Activated T-cell treated with anti-CD3 and anti-CD28 coated beads, Interleukin-2, amount 50 U/mL, for 4 hours (primary cell): ENCODE data around the gene APBA2. TPM values are rescaled to one million over a fixed set of nuclear protein-coding genes. Genes with fewer than 3 reads are reported as not detected.
A peak's percentile ranks its signal among the peaks of the same experiment; 100 is the strongest.

Experiments used
- ATAC-seq, 2 donors: fragments of 200-7000 bp; cut with Tn5 transposase; one replicate each; pipeline ENCODE4 v1.10.0; 2021
- DNase-seq: peaks from one replicate; pipeline ENCODE4 v3.0.0-alpha.2; 2020
- H3K27me3 Mint-ChIP-seq: one replicate; pipeline ENCODE4 v1.8.0; 2021; ENCODE audit warnings: low read depth, mixed read lengths
- H3K36me3 Mint-ChIP-seq: one replicate; pipeline ENCODE4 v1.8.0; 2022; ENCODE audit warnings: mixed read lengths; ENCODE audit not compliant: insufficient read depth
- H3K4me1 Mint-ChIP-seq: one replicate; pipeline ENCODE4 v1.8.0; 2021; ENCODE audit warnings: low read depth, mixed read lengths
- H3K4me3 Mint-ChIP-seq: one replicate; pipeline ENCODE4 v1.8.0; 2021; ENCODE audit warnings: mild to moderate bottlenecking, moderate library complexity, mixed read lengths
- H3K9me3 Mint-ChIP-seq: one replicate; pipeline ENCODE4 v1.8.0; 2021; ENCODE audit warnings: mixed read lengths
- total RNA-seq, 3 donors: library from RNA; stranded (reverse); gene quantifications; one replicate each; pipeline ENCODE4 v1.2.1, GENCODE V29; 2021

The APBA2 gene
- total RNA-seq, 3 donors from 2014 or later, result 11.0 to 14.7 (median 14.5) TPM

DNA sequence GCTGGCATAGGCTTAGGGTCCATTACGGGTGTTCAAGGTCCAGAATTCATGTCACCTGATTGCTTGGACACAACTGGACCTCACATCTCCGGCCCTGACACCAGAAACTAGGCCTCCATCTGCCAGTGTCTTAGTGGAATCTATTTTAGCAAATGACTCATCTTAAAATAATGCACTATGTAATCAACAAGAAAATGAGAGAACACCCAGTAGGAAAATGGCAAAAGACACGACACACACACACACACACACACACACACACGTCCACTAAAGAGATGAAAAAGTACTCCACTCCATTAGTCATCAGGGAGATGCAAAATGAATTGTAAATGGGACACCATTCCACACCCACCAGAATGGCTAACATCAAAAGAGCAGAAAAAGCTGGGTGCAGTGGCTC is 11.2 kb downstream of the APBA2 start:
- H3K36me3 Mint-ChIP-seq, result no peaks in the 10 kb centered on the region
- no peaks in the 10 kb centered on the region for H3K9me3 Mint-ChIP-seq
- DNase-seq (no peak), ATAC-seq (no peak)
- H3K4me1 Mint-ChIP-seq, result peaks cover 47% of the 10 kb centered on the region
- no peak overlapping the region for H3K4me3 Mint-ChIP-seq
- H3K27me3 Mint-ChIP-seq, result no peaks in the 10 kb centered on the region

DNA sequence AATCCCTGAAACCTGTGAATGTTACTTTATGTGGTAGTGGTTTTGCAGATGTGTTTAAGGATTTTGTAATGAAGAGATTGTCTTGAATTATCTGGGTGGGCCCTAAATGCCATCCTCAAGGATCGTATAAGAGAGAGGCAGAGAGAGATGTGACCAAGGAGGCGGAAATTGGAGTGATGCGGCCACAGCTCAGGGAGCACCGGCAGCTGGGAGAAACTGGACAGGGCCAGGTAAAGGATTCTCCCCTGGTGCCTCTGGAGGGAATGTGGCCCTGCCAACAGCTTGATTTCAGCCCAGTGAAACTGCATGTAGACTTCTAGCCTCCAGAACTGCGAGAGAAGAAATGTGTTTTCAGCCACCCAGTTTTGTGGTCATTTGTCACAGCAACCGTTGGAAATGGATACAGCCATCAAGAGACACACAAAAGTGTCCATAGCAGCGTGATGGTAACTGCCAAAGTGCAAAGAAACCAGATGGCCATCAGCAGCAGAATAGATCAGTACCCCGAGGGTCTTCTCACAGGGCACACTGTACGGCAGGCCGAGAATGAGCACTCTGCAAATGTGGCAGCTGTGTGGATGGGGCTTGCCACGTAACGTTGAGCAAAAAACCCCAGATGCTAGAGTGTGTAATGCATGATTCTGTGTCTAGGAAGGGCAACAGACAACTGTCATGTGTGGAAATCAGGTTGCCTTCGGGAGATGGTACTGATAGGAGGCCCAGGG is 12.2 kb downstream of the APBA2 start:
- ATAC-seq, result no peak
- Mint-ChIP-seq H3K9me3 (no peaks in the 10 kb centered on the region), H3K4me3 (no peak overlapping the region), H3K27me3 (no peaks in the 10 kb centered on the region), H3K4me1 (peaks cover 45% of the 10 kb centered on the region), H3K36me3 (no peaks in the 10 kb centered on the region)
- no peak for DNase-seq

DNA sequence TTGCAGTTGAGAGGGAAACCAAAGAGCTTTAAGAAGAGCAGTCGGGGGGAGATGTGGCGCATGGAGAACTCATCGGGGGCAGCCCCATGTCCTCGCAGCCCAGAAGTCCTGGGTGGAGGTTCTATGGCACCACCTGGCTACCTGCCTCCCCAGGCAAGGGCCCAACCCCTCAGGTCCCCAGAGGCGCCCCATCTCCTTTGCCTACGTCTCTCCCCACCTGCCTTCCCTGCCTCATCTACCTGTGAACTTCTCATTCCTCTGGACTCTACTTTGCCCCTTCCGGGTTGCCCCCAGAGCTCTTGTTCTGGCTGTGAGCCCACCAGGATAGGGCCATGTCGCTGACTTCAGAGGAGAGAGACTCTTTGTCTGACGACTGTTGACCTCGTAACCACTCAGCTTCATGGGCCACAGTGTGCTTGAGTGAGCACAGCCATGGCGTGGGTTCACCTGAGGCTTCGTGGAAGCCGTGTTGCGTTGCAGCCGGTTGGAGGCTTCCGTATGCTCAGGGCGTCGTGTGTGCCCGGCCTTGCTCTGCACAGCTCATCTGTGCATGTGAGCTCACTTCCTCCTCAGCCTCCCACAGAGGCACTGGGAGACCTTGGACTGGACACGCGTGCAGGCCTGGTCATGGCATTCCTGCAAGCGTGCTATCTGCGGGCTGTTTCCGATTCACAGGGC is 13.4 kb downstream of the APBA2 start:
- H3K9me3 Mint-ChIP-seq, result no peaks in the 10 kb centered on the region
- no peaks in the 10 kb centered on the region for H3K36me3 Mint-ChIP-seq
- H3K27me3 Mint-ChIP-seq, result no peaks in the 10 kb centered on the region
- ATAC-seq (no peak), DNase-seq (no peak)
- H3K4me1 Mint-ChIP-seq, result peaks cover 48% of the 10 kb centered on the region
- H3K4me3 Mint-ChIP-seq, result no peak overlapping the region

DNA sequence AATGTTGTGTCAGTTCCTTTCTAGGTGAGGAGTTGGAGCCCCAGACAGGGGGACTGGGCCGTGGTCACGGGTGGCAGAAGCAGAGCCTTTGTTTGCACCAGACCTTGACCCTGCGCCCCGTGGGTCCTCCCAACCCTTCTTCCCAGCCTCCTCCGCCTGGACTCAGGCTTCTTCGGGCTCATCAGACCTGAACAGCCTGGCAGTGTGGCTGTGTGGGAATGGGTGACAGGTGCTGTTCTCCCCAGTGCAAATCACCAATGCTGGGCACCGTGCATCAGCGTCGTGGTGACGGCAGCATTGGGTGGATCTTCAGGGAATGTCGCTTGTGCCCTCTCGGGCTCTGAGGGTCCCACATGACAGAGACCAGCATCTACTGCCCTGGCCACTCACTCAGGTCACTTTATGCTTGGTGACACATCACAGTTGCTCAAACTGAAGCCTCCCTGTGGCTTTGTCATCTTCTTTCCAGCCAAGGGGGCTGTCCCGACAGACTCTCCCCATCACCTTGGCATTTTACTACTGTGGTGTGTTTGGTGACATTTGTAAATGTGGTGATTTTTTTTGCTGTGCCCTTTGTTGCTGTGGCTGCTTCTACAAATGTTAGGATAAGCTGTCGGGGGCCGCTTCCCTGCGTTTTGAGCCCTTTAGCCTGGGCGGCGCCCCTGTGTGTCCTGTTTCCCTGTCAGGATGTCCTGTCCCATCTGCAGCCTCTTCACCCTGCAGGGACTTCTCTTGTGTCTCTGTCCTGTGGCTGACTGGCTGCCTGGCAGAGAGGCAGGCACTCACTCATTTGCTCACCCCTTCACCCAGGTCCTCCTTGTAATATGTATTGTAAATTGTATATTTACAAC is 14.5 kb downstream of the APBA2 start:
- H3K27me3 Mint-ChIP-seq, result no peaks in the 10 kb centered on the region
- DNase-seq (no peak), ATAC-seq (peak; percentile 44 to 57)
- H3K4me1 Mint-ChIP-seq, result peaks cover 51% of the 10 kb centered on the region
- H3K4me3 Mint-ChIP-seq, result no peak overlapping the region
- no peaks in the 10 kb centered on the region for H3K9me3 Mint-ChIP-seq
- H3K36me3 Mint-ChIP-seq, result no peaks in the 10 kb centered on the region

DNA sequence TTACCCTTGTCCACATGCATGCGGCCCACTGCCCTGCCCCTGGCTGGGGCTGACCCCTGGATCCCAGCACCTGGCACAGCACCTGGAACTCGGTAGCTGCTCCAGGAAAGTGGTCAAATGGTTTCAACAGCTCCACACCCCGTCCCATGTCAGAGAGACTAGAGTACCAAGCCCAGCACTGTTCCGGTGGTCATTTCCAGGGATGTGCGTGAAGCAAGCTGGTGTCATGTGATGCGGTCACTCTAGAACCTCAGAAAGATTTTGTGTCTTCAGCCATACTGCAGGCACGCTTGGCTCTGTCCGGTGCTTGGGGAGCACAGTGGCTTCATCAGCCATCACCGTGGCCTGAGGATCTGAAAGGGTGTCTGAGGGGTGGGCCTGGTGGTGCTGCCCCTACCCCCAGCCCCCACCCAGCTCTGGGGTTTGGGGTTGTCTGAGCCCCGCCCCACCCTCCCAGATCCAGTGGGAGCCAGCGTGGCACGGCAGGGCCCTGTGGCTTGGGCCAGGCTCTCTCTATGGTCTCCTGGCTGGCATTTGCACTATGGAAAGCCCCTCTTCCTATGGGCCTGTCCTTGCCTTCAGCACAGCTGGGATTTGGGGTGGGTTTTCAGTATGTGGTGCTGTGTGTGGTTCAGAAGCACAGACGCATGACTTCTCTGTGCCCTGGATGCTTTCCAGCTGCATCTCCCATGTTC is 15.3 kb downstream of the APBA2 start:
- no peaks in the 10 kb centered on the region for H3K27me3 Mint-ChIP-seq
- DNase-seq, result no peak
- H3K4me1 Mint-ChIP-seq, result peaks cover 51% of the 10 kb centered on the region
- no peaks in the 10 kb centered on the region for H3K9me3 Mint-ChIP-seq
- ATAC-seq, result no peak
- H3K4me3 Mint-ChIP-seq, result no peak overlapping the region
- H3K36me3 Mint-ChIP-seq, result no peaks in the 10 kb centered on the region

DNA sequence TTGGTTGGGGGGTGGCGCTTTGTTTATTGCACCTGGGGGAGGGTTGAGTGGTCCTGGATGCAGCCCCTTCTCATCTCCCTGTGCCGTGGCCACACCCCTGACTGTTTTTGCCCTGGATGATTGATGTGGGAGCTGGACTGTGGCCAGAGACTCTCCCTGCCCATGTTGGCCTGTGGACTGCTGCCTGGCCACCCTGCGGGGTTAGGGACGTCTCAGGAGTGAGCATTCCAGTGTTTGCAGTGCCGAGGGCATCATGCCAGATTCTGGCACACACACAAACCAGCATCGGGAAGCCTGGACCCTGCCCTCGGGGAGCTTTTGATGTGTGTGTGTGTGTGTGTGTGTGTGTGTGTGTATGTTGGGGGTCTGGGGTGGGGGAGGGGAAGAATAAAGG is 15.8 kb downstream of the APBA2 start:
- H3K4me1 Mint-ChIP-seq, result peaks cover 53% of the 10 kb centered on the region
- no peaks in the 10 kb centered on the region for H3K9me3 Mint-ChIP-seq
- no peak overlapping the region for H3K4me3 Mint-ChIP-seq
- ATAC-seq (no peak), DNase-seq (no peak)
- no peaks in the 10 kb centered on the region for H3K36me3 Mint-ChIP-seq
- H3K27me3 Mint-ChIP-seq, result no peaks in the 10 kb centered on the region

DNA sequence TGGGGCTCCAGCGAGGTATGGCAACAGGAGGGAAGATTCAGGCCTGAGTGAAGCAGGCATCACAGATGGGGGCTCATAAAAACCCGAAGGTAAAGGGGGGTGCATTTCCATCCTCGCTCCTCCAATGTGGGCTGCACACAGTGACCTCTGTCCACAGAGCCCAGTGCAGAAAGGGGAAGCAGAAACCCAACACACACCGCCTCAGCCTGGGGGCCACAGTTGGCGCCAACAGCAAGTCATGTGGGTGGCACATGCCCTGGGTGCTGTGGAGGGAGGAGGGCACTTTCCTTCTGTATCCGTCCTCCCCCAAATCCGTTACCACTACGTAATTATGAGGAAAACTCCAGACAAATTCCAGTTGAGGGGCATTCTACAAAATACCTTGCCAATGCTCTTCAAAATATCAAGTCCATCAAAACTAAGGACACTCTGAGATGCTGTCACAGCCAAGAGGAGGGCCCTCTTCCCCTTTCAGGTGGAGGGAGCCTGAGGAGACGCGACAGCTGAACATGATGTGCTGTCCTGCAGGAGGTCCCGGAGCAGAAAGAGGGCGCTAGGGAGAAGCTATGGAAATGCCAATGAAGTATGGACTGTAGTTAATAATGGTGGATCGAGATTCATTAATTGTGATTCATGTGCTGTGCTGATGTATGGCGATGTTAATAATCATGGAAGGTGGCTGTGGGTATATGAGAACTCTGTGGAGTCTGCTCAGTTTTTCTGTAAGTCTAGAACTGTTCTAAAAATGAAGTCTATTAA is 16.4 kb downstream of the APBA2 start:
- H3K36me3 Mint-ChIP-seq, result no peaks in the 10 kb centered on the region
- H3K9me3 Mint-ChIP-seq, result no peaks in the 10 kb centered on the region
- DNase-seq (no peak), ATAC-seq (no peak)
- H3K4me1 Mint-ChIP-seq, result peaks cover 52% of the 10 kb centered on the region
- no peaks in the 10 kb centered on the region for H3K27me3 Mint-ChIP-seq
- H3K4me3 Mint-ChIP-seq, result no peak overlapping the region

DNA sequence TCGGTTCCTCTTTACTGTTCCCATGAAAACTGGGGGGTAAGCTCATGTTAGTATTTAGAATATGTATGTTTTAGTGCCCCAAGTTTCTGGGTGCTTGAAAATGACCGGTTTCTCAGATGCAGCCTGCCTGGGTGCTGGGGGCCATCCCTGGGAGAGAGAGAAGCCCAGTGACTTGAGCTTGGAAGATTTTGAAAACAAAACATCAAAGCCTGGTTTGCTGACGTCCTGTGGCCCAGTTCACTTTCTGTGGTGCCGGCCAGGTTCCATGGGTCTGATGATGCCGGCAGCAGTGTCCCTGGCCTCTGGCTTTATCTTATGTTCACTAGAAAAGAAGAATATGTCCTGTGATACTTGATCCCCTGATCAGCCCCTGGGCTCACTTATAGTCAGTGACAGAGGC is 17.1 kb downstream of the APBA2 start:
- Mint-ChIP-seq H3K36me3 (no peaks in the 10 kb centered on the region), H3K4me1 (peaks cover 55% of the 10 kb centered on the region), H3K9me3 (no peaks in the 10 kb centered on the region), H3K4me3 (no peak overlapping the region), H3K27me3 (no peaks in the 10 kb centered on the region)
- DNase-seq (no peak), ATAC-seq (no peak)

DNA sequence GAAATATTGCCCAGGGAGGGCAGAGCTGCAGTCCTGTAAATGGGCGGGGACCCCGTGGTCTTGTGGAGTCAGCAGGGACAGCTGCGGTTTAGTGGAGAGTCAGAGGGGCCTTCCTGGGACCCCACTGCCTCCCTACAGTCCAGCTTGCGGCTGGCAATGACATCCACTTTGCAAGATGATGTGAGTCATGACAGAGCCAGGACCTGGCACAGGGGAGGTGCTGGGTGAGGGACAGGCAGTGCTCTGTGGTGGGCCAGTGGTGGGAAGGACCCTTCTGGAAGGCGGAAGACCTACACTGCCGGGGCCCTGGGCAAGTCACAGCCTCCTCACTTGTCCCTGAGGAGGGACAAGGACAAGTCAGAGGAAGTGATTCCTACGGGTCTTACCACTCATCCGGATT is 17.8 kb downstream of the APBA2 start:
- peaks cover 53% of the 10 kb centered on the region for H3K4me1 Mint-ChIP-seq
- no peak overlapping the region for H3K4me3 Mint-ChIP-seq
- DNase-seq (no peak), ATAC-seq (no peak)
- no peaks in the 10 kb centered on the region for H3K36me3 Mint-ChIP-seq
- no peaks in the 10 kb centered on the region for H3K27me3 Mint-ChIP-seq
- no peaks in the 10 kb centered on the region for H3K9me3 Mint-ChIP-seq

DNA sequence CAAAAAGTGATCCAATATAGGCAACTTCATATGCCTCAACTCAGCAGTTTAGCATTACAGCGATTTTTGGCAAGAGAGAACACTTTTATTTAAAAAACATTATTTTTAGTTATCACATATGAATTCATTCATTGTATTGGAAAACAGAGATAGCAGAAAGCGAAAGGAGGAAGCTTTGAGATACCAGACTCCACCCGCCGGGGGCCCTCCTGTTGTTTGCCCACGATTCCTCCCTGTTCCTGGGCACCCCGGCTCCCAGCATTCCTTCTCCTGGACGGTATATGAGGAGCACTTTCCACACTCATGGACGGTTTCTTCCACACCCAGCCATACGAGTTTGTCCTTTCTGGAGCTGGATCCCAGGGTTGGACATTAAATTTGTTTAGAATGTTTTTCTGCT is 18.2 kb downstream of the APBA2 start:
- no peak for DNase-seq
- Mint-ChIP-seq H3K4me1 (peaks cover 51% of the 10 kb centered on the region), H3K4me3 (no peak overlapping the region), H3K36me3 (no peaks in the 10 kb centered on the region), H3K9me3 (no peaks in the 10 kb centered on the region), H3K27me3 (no peaks in the 10 kb centered on the region)
- no peak for ATAC-seq

DNA sequence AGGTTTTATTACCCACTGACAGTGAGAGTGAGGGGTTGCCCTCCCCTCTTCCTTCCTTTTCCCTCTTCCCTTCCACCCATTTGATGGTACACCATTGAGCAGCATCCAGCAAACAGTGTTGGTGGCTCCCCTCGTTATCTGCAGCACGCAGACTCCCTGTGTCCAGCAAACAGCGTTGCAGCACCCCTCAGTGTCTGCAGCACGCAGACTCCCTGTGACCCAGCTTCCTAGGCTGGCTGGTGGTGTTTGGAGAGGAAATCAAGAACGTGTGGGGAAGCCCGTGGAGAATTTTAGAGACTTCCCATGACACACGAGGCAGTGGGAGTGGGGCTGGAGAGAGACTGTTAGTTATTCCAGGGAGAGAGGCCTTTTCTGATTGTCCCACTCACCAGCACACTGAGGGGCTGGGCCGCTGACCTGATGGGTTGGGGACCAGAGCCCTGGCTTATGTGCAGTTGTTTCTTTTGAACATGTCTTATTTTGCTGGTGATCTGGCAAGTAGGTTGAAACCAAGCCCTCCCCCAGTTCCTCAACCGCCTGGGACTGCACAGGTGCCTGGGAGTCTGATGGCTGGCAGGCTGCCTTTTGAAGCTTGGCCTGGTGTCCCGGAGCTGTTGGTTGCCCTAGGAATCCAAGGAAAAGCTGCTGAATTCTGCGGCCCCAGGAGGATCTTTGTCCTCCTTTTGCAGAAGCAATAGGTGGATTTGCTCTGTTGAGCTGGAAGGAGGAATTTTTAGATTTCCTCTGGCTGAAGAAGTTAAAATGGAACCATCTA is 19.0 kb downstream of the APBA2 start:
- no peaks in the 10 kb centered on the region for H3K27me3 Mint-ChIP-seq
- no peak for DNase-seq
- peaks cover 50% of the 10 kb centered on the region for H3K4me1 Mint-ChIP-seq
- no peak for ATAC-seq
- no peak overlapping the region for H3K4me3 Mint-ChIP-seq
- H3K36me3 Mint-ChIP-seq, result peaks cover 2% of the 10 kb centered on the region
- H3K9me3 Mint-ChIP-seq, result no peaks in the 10 kb centered on the region

DNA sequence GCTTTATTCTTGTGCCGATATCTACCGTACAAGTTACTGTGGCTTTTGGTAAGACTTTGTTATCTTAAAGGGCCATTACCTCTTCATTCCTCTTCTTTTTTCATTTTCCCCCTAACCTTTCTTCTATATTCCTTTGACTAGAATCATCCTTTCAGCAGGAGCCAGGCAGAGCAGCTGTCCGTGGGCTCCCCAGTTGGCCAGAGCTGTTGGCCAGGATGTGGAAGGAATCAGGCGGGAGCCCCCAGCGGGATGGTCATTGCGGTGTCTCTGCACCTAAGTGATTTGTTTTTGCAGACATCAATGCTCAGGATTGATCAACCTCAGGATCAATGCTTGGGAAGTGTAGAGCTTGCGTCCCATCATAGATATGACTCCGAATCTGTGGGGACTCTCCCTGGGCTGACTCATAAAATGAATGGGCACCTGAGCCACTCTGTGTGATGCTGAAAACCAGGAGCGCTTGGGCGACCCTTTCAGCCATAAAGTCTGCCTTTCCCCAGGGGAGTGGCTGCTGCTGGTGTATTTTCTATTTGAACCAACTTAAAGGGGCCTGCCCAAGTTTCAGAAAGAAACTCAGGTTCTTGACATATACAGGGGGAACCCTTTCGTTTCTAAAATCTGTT is 21.7 kb downstream of the APBA2 start:
- ATAC-seq, result no peak
- DNase-seq, result no peak
- Mint-ChIP-seq H3K4me3 (no peak overlapping the region), H3K9me3 (no peaks in the 10 kb centered on the region), H3K27me3 (no peaks in the 10 kb centered on the region), H3K36me3 (peaks cover 2% of the 10 kb centered on the region), H3K4me1 (peaks cover 52% of the 10 kb centered on the region)
